ES-I3 (cell line): ENCODE data around the gene DRAM2.

Source experiments
- H3K36me3 ChIP-seq: 2 replicates; pipeline ENCODE4 v1.6.1; 2013; ENCODE audit warnings: mild to moderate bottlenecking, low read length, control low read depth, moderate library complexity; ENCODE audit not compliant: insufficient read depth
- H3K4me1 ChIP-seq: 2 replicates; pipeline ENCODE4 v1.6.1; 2013; ENCODE audit warnings: mild to moderate bottlenecking, control low read depth, low read length; ENCODE audit not compliant: insufficient read depth
- H3K9ac ChIP-seq: 2 replicates; pipeline ENCODE4 v1.6.1; 2013; ENCODE audit warnings: low read depth, mild to moderate bottlenecking, low read length, moderate library complexity
- H3K9me3 ChIP-seq: 2 replicates; pipeline ENCODE4 v1.6.1; 2013; ENCODE audit warnings: mild to moderate bottlenecking, low read length, moderate library complexity; ENCODE audit not compliant: control insufficient read depth, insufficient read depth

DRAM2 gene

GRCh38 chr1:111154021-111154999 is 14.4 kb upstream of the DRAM2 start:
- no peaks in the 10 kb centered on the region for H3K4me1 ChIP-seq
- no peaks in the 10 kb centered on the region for H3K9me3 ChIP-seq
- peaks cover 4% of the 10 kb centered on the region for H3K36me3 ChIP-seq
- H3K9ac ChIP-seq, result no peak overlapping the region

GRCh38 chr1:111151838-111152237 is 11.9 kb upstream of the DRAM2 start:
- H3K4me1 ChIP-seq, result no peaks in the 10 kb centered on the region
- H3K36me3 ChIP-seq, result peaks cover 11% of the 10 kb centered on the region
- H3K9me3 ChIP-seq, result no peaks in the 10 kb centered on the region
- no peak overlapping the region for H3K9ac ChIP-seq

GRCh38 chr1:111148376-111148881 is 8.5 kb upstream of the DRAM2 start:
- no peak overlapping the region for H3K9ac ChIP-seq
- peaks cover 6% of the 10 kb centered on the region; the same call in 1 of the 2 replicates for H3K4me1 ChIP-seq
- no peaks in the 10 kb centered on the region for H3K9me3 ChIP-seq
- H3K36me3 ChIP-seq, result peaks cover 11% of the 10 kb centered on the region

GRCh38 chr1:111147948-111148347 is 8.1 kb upstream of the DRAM2 start:
- Histone ChIP-seq H3K36me3 (peaks cover 8% of the 10 kb centered on the region), H3K9me3 (no peaks in the 10 kb centered on the region), H3K9ac (no peak overlapping the region), H3K4me1 (peaks cover 6% of the 10 kb centered on the region; the same call in 1 of the 2 replicates)

- H3K9ac ChIP-seq, result no peak overlapping the region
- no peaks in the 10 kb centered on the region for H3K9me3 ChIP-seq
- peaks cover 15% of the 10 kb centered on the region; the same call in 1 of the 2 replicates for H3K4me1 ChIP-seq
- peaks cover 8% of the 10 kb centered on the region for H3K36me3 ChIP-seq
These were observed 6.3 kb upstream of the DRAM2 start for GRCh38 chr1:111145963-111146768.

DNA sequence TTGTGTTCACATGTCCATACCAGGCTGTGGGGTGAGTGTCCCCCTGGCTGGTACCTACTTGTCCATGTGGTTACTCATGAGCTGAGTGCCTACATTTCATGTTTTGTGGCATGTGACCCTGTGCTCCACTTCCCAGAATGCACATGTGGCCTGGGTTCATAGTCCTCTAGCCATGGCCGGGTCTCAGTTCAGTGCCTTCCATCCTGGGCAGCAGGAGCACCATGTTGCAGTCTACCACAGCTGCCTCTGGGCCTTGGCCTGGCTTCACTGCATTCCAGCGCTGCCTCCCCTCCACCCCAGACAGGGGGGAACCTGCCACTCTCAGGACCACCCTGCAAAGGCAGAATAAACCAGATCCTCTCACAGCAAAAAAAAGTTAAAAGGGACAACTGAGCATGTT is 5.6 kb upstream of the DRAM2 start:
- peaks cover 8% of the 10 kb centered on the region for H3K36me3 ChIP-seq
- peaks cover 15% of the 10 kb centered on the region; the same call in 1 of the 2 replicates for H3K4me1 ChIP-seq

DNA sequence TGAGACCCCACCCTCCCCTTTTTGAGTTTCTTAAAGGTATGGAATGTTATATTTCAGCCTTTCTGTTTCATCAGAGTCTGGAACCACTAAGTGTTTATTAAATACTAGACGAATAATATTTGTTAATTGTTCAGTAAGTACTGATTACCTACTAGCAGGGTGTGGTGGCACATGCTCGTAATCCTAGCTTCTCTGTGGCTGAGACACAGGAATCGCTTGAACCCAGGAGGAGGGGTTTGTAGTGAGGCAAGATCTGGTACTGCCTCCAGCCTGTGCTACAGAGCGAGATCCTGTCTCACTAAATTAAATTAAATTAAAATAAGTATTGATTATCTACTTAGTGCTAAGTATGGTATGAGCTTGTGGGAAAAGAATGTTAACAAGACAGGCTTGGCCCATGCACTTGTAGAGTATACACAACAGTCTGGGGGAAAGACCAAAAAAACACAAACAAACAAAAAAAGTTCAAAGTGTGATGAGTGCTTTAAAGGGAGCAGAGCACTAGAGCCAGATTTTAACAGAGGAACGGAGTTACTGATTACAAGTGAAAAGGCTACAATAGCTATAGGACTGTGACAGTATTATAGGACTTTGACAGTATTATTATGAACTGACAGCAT is 2.6 kb upstream of the DRAM2 start:
- Histone ChIP-seq H3K9ac (no peak overlapping the region), H3K36me3 (no peaks in the 10 kb centered on the region; the same call in 1 of the 2 replicates), H3K4me1 (peaks cover 15% of the 10 kb centered on the region; the same call in 1 of the 2 replicates), H3K9me3 (no peaks in the 10 kb centered on the region)

More for the DNA sequence above, 5.6 kb upstream of the DRAM2 start:
- no peak overlapping the region for H3K9ac ChIP-seq
- H3K9me3 ChIP-seq, result no peaks in the 10 kb centered on the region

GRCh38 chr1:111141245-111142220 is 1.6 kb upstream of the DRAM2 start:
- H3K36me3 ChIP-seq, result no peaks in the 10 kb centered on the region; the same call in 1 of the 2 replicates
- peak overlapping the region; percentile 78 for H3K9ac ChIP-seq
- peaks cover 15% of the 10 kb centered on the region; the same call in 1 of the 2 replicates for H3K4me1 ChIP-seq
- no peaks in the 10 kb centered on the region for H3K9me3 ChIP-seq

DNA sequence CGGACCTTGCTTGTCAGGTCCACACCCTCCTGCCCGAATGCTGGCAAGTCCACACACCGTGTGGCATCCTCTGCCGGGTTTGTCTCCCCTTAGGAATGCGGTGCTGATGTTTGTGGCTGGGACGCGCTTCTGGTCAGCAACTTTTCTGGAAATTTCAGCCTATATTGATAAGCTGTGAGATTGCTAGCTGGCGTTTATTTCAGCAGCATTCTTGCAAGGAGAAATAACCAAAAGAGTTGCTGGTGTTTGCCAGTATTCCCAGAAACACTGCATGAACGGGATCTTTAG is 731 bp upstream of the DRAM2 start:
- no peaks in the 10 kb centered on the region for H3K9me3 ChIP-seq
- peaks cover 15% of the 10 kb centered on the region; the same call in 1 of the 2 replicates for H3K4me1 ChIP-seq
- H3K9ac ChIP-seq, result peak overlapping the region; percentile 78
- H3K36me3 ChIP-seq, result peaks cover under 1% of the 10 kb centered on the region; the same call in 1 of the 2 replicates

DNA sequence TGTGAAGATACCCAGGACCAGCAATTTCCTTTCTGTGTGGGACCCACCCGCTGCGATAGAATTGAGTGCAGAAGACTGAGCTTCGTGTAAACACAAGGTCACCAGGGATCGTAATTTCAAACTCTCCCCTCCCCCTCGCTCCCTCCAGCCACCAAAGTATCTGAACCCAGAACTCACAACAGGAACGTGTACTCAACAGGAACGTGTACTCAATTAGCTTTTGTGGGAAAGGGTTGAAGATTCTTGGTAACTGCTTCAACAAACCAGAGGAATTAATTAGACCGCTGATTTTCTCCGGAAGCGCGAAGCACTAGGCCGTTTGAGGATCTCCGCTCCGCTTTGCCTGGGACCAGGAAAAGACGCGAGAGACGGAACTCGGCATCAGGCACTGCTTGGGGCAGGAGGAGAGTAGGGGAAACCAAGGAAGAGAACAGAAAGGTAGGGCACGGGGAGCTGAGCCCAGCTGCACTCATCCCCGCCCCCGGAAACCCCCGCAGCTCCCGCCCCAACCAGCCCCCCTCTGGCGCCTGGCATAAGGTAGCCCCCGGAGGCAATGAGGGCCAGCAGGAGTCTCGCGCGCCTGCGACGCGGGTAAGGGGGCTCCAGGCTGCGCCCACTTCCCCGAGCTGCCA is 453 bp downstream of the DRAM2 start:
- H3K36me3 ChIP-seq, result peaks cover 10% of the 10 kb centered on the region
- peaks cover 15% of the 10 kb centered on the region; the same call in 1 of the 2 replicates for H3K4me1 ChIP-seq

DNA sequence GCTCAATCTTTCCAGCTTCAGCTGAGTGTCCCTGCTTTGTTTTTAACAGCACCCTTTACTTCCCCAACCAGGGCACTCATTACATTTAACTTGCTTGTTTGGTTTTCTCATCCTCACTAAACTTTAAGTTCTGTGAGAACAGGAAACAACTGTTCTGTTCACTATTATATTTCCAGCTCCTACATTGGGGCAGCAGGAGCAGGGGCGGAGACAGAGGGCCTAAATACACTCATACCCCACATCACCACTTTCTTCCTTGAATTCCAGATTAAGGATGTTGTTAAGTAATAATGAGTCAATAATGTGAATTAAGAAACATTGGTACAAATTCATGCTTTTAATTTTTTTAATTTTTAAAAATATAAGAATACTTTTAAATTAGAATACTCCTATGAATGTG is 6.0 kb downstream of the DRAM2 start:
- H3K9ac ChIP-seq, result no peak overlapping the region
- H3K4me1 ChIP-seq, result no peaks in the 10 kb centered on the region; the same call in 1 of the 2 replicates
- H3K9me3 ChIP-seq, result no peaks in the 10 kb centered on the region
- peaks cover 10% of the 10 kb centered on the region for H3K36me3 ChIP-seq

More for the DNA sequence above, 453 bp downstream of the DRAM2 start:
- Histone ChIP-seq H3K9ac (peak overlapping the region; percentile 78), H3K9me3 (no peaks in the 10 kb centered on the region)

GRCh38 chr1:111131693-111132092 is 8.2 kb downstream of the DRAM2 start:
- no peaks in the 10 kb centered on the region for H3K9me3 ChIP-seq
- H3K4me1 ChIP-seq, result no peaks in the 10 kb centered on the region
- H3K9ac ChIP-seq, result no peak overlapping the region
- H3K36me3 ChIP-seq, result peaks cover 10% of the 10 kb centered on the region

DNA sequence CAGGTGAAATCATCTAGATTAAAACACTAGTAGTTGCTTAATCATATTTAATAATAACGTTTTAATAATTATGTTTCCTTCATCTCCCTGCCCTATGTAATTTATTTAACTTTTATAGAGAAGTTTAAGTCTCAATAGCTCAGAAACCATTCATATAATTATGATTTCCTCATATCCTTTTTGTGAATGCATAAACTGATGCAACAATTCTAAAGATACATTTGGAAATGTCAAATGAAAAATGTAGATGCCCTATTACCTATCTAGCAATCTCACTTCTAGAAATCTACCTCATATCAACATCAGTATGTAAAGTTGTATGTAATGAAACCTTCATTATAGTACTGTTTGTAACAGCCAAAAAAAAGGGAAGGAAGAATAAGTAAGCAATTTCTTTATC is 10.5 kb downstream of the DRAM2 start:
- H3K36me3 ChIP-seq, result no peaks in the 10 kb centered on the region; the same call in 1 of the 2 replicates
- H3K9ac ChIP-seq, result no peak overlapping the region

More for the DNA sequence above, 10.5 kb downstream of the DRAM2 start:
- Histone ChIP-seq H3K4me1 (no peaks in the 10 kb centered on the region), H3K9me3 (no peaks in the 10 kb centered on the region)
